Neural progenitor cell (in vitro differentiated cells): ENCODE results near the gene PPM1D. TPM values are rescaled to one million over a fixed set of nuclear protein-coding genes. Genes with fewer than 3 reads are reported as not detected.
"Not testable (repeated sequence)": the region's sequence is repeated elsewhere in the genome, so short reads cannot be mapped to it uniquely, and the experiment has no call there.

Experiments used
- DNase-seq: peaks from one replicate; pipeline ENCODE4 v3.0.0-alpha.2; 2016; ENCODE audit warnings: low spot score
- H2AFZ ChIP-seq: fragments of 200-600 bp; sonication (generic); replicated peaks from 2 replicates; pipeline ENCODE4 v1.6.1; 2016; ENCODE audit warnings: antibody characterized with exemption
- H3F3A ChIP-seq: fragments of 200-600 bp; sonication (generic); 2 replicates; pipeline ENCODE4 v1.6.1; 2016; ENCODE audit warnings: antibody characterized with exemption, low read depth
- H3K27ac ChIP-seq: fragments of 200-600 bp; sonication (generic); 2 replicates; pipeline ENCODE4 v1.5.1; 2016; ENCODE audit warnings: mild to moderate bottlenecking
- H3K27me3 ChIP-seq: fragments of 200-600 bp; sonication (generic); 2 replicates; pipeline ENCODE4 v1.6.1; 2016; ENCODE audit warnings: mild to moderate bottlenecking, moderate library complexity
- H3K36me3 ChIP-seq: fragments of 200-600 bp; sonication (generic); 2 replicates; pipeline ENCODE4 v1.5.1; 2016
- H3K4me1 ChIP-seq: fragments of 200-600 bp; sonication (generic); 2 replicates; pipeline ENCODE4 v1.6.1; 2016; ENCODE audit warnings: mixed run types
- H3K4me2 ChIP-seq: fragments of 200-600 bp; sonication (generic); 2 replicates; pipeline ENCODE4 v1.6.1; 2016
- H3K4me3 ChIP-seq: fragments of 200-600 bp; sonication (generic); 2 replicates; pipeline ENCODE4 v1.5.1; 2016
- H3K79me2 ChIP-seq: fragments of 200-600 bp; sonication (generic); 2 replicates; pipeline ENCODE4 v1.6.1; 2016; ENCODE audit warnings: low read depth
- H3K9ac ChIP-seq: fragments of 200-600 bp; sonication (generic); 2 replicates; pipeline ENCODE4 v1.6.1; 2016
- H3K9me3 ChIP-seq: fragments of 200-600 bp; sonication (generic); 2 replicates; pipeline ENCODE4 v1.5.1; 2016; ENCODE audit warnings: low read depth
- H4K20me1 ChIP-seq: fragments of 200-600 bp; sonication (generic); 2 replicates; pipeline ENCODE4 v1.6.1; 2016; ENCODE audit warnings: low read depth
- H3K27ac Mint-ChIP-seq: 3 replicates; pipeline ENCODE4 v1.8.0; 2021; ENCODE audit warnings: mixed read lengths
- H3K27me3 Mint-ChIP-seq: 2 replicates; pipeline ENCODE4 v1.8.0; 2022; ENCODE audit warnings: low read depth, mild to moderate bottlenecking, inconsistent platforms, moderate library complexity, mixed read lengths; ENCODE audit not compliant: insufficient read depth
- H3K36me3 Mint-ChIP-seq: 3 replicates; pipeline ENCODE4 v1.8.0; 2021; ENCODE audit warnings: mixed read lengths
- H3K4me1 Mint-ChIP-seq: 3 replicates; pipeline ENCODE4 v1.8.0; 2021; ENCODE audit warnings: mixed read lengths
- H3K4me3 Mint-ChIP-seq: 3 replicates; pipeline ENCODE4 v1.8.0; 2021; ENCODE audit warnings: mild to moderate bottlenecking, moderate library complexity, mixed read lengths
- H3K9me3 Mint-ChIP-seq: 3 replicates; pipeline ENCODE4 v1.8.0; 2020; ENCODE audit warnings: mixed read lengths
- CTCF ChIP-seq: fragments of 200-600 bp; sonication (generic); IDR thresholded peaks from 2 replicates; pipeline ENCODE4 v1.5.1; 2017; ENCODE audit warnings: antibody characterized with exemption, mild to moderate bottlenecking
- EZH2 ChIP-seq: fragments of 200-600 bp; sonication (generic); IDR thresholded peaks from 2 replicates; pipeline ENCODE4 v1.6.1; 2017; ENCODE audit warnings: antibody characterized with exemption, mild to moderate bottlenecking, moderate library complexity
- EZH2phosphoT487 ChIP-seq: fragments of 200-600 bp; sonication (generic); IDR thresholded peaks from 2 replicates; pipeline ENCODE4 v1.6.1; 2017; ENCODE audit warnings: antibody characterized with exemption
- total RNA-seq: library from RNA; depleted of rRNA; stranded (reverse); fragments of >200 nt; gene quantifications from 2 replicates; pipeline ENCODE4 v1.2.3, GENCODE V29; 2015; ENCODE audit warnings: low replicate concordance

PPM1D gene
- total RNA-seq, 1 donor from 2014 or later = 22.9 TPM

DNA sequence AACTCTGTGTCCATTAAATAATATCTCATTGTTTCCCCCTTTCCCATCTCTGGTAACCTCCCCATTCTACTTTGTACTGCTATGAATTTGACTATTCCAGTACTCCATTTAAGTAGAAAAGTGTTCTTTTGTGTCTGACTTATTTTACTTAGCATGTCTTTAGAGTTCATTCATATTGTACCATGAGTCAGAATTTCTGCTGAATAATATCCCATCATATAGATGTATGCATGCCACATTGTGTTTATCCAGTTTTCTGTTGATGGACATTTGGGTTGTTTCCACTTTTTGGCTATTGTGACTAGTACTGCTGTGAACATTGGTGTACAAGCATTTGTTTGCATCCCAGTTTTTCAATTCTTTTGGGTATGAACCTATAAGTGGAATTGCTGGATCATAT is 6.0 kb downstream of the PPM1D start:
- Mint-ChIP-seq H3K36me3 (peaks cover 5% of the 10 kb centered on the region), H3K27ac (no peak overlapping the region), H3K4me3 (no peak overlapping the region), H3K4me1 (peaks cover 12% of the 10 kb centered on the region), H3K9me3 (peaks cover 2% of the 10 kb centered on the region), H3K27me3 (no peaks in the 10 kb centered on the region)
- Histone ChIP-seq H3K4me2 (no peak overlapping the region), H3K9ac (no peak overlapping the region), H3K4me3 (no peak overlapping the region), H3K9me3 (no peaks in the 10 kb centered on the region), H3K36me3 (no peaks in the 10 kb centered on the region), H4K20me1 (peaks cover 34% of the 10 kb centered on the region), H3K79me2 (peaks cover 100% of the 10 kb centered on the region), H3K27ac (no peak overlapping the region), H3K4me1 (peaks cover 11% of the 10 kb centered on the region), H3F3A (no peaks in the 10 kb centered on the region), H2AFZ (no peak overlapping the region), H3K27me3 (no peaks in the 10 kb centered on the region)
- TF ChIP-seq EZH2 = no peak
- no peak for TF ChIP-seq CTCF
- TF ChIP-seq EZH2phosphoT487 = no peak
- no peak for DNase-seq

GRCh38 chr17:60610473-60610872 is 10.5 kb downstream of the PPM1D start:
- Mint-ChIP-seq H3K27me3 (no peaks in the 10 kb centered on the region), H3K4me1 (peaks cover 8% of the 10 kb centered on the region)

GRCh38 chr17:60611321-60611720 is 11.3 kb downstream of the PPM1D start:
- H3K9me3 Mint-ChIP-seq, H3K27ac Mint-ChIP-seq: not testable (repeated sequence)

More at GRCh38 chr17:60610473-60610872, 10.5 kb downstream of the PPM1D start:
- Histone ChIP-seq H3K79me2 (peaks cover 100% of the 10 kb centered on the region), H2AFZ (no peak overlapping the region), H3F3A (no peaks in the 10 kb centered on the region), H3K9me3 (no peaks in the 10 kb centered on the region), H3K4me3 (no peak overlapping the region), H4K20me1 (peaks cover under 1% of the 10 kb centered on the region), H3K27me3 (no peaks in the 10 kb centered on the region), H3K9ac (no peak overlapping the region), H3K4me1 (no peaks in the 10 kb centered on the region), H3K36me3 (no peaks in the 10 kb centered on the region), H3K27ac (no peak overlapping the region), H3K4me2 (no peak overlapping the region)
- Mint-ChIP-seq H3K36me3 (peaks cover 16% of the 10 kb centered on the region), H3K27ac (no peak overlapping the region), H3K9me3 (peaks cover 2% of the 10 kb centered on the region), H3K4me3 (no peak overlapping the region)
- TF ChIP-seq EZH2 (no peak), EZH2phosphoT487 (no peak), CTCF (no peak)
- DNase-seq = no peak

GRCh38 chr17:60613325-60613724 is 13.3 kb downstream of the PPM1D start:
- H3K27ac Mint-ChIP-seq = no peak overlapping the region
- peaks cover 100% of the 10 kb centered on the region for H3K79me2 ChIP-seq
- no peak for DNase-seq
- peaks cover 2% of the 10 kb centered on the region for H3K27me3 Mint-ChIP-seq
- peaks cover 14% of the 10 kb centered on the region for H3K36me3 Mint-ChIP-seq
- no peaks in the 10 kb centered on the region for H3K27me3 ChIP-seq
- no peak overlapping the region for H2AFZ ChIP-seq
- no peaks in the 10 kb centered on the region for H3K4me1 ChIP-seq
- TF ChIP-seq EZH2 (no peak), EZH2phosphoT487 (no peak), CTCF (no peak)
- no peaks in the 10 kb centered on the region for H3K9me3 ChIP-seq
- H3K4me1 Mint-ChIP-seq = peaks cover 8% of the 10 kb centered on the region
- no peak overlapping the region for H3K9ac ChIP-seq
- H3K36me3 ChIP-seq = no peaks in the 10 kb centered on the region
- H3K27ac ChIP-seq = no peak overlapping the region
- no peak overlapping the region for H3K4me3 ChIP-seq
- H3K9me3 Mint-ChIP-seq = peaks cover 2% of the 10 kb centered on the region
- no peak overlapping the region for H3K4me2 ChIP-seq
- no peak overlapping the region for H3K4me3 Mint-ChIP-seq
- no peaks in the 10 kb centered on the region for H3F3A ChIP-seq
- no peaks in the 10 kb centered on the region for H4K20me1 ChIP-seq

More at GRCh38 chr17:60611321-60611720, 11.3 kb downstream of the PPM1D start:
- not testable (repeated sequence) for H3K9ac ChIP-seq, H4K20me1 ChIP-seq, H3K27ac ChIP-seq, H3F3A ChIP-seq, H3K4me3 Mint-ChIP-seq, H3K4me3 ChIP-seq, H2AFZ ChIP-seq, H3K4me1 ChIP-seq, H3K27me3 Mint-ChIP-seq, H3K27me3 ChIP-seq, H3K9me3 ChIP-seq, H3K36me3 ChIP-seq, DNase-seq, H3K4me1 Mint-ChIP-seq, H3K4me2 ChIP-seq
- H3K36me3 Mint-ChIP-seq = peaks cover 16% of the 10 kb centered on the region
- H3K79me2 ChIP-seq = peaks cover 100% of the 10 kb centered on the region

GRCh38 chr17:60613796-60614195 is 13.8 kb downstream of the PPM1D start:
- not testable (repeated sequence) for H3K4me3 Mint-ChIP-seq, H3K9me3 Mint-ChIP-seq, H3K9me3 ChIP-seq, DNase-seq, H4K20me1 ChIP-seq, H3K4me1 ChIP-seq, H3K4me1 Mint-ChIP-seq, H2AFZ ChIP-seq, H3F3A ChIP-seq, H3K27ac ChIP-seq, H3K27me3 Mint-ChIP-seq, H3K36me3 ChIP-seq, H3K4me3 ChIP-seq, H3K9ac ChIP-seq, H3K27me3 ChIP-seq, H3K4me2 ChIP-seq
- H3K27ac Mint-ChIP-seq = peak overlapping the region; percentile 82
- H3K36me3 Mint-ChIP-seq = peaks cover 14% of the 10 kb centered on the region
- peaks cover 100% of the 10 kb centered on the region for H3K79me2 ChIP-seq

GRCh38 chr17:60614247-60614646 is 14.3 kb downstream of the PPM1D start:
- not testable (repeated sequence) for H3K9me3 Mint-ChIP-seq

More at GRCh38 chr17:60614247-60614646, 14.3 kb downstream of the PPM1D start:
- peak overlapping the region; percentile 87 for H3K27ac Mint-ChIP-seq
- H3F3A ChIP-seq, H2AFZ ChIP-seq, H3K4me3 ChIP-seq, H3K4me1 ChIP-seq, H3K9me3 ChIP-seq, H3K27me3 Mint-ChIP-seq, H3K4me3 Mint-ChIP-seq, H3K9ac ChIP-seq, H3K27me3 ChIP-seq, H3K4me1 Mint-ChIP-seq, H3K36me3 ChIP-seq, DNase-seq, H3K27ac ChIP-seq, H4K20me1 ChIP-seq, H3K4me2 ChIP-seq: not testable (repeated sequence)
- peaks cover 14% of the 10 kb centered on the region for H3K36me3 Mint-ChIP-seq
- H3K79me2 ChIP-seq = peaks cover 100% of the 10 kb centered on the region
